ENCODE data around the gene ZNRF2.

ZNRF2 gene

DNA sequence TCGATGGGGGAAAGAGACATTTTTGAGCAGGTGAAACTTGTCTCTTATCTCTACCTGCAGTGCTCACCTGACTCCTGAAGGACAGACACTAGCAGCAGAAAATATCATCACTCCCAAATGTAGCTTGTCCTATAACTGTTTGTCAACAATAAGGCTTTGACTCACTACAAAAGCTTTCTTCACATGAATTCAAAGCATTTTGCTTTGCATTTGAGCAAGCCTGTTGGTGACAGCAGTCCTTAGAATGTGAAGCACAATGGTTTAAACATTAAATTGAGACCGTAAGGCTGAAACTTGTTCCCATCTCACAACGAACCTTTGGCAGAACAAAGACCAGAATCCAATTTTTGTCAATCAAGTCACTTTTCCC is 30.6 kb upstream of the ZNRF2 start:
- no peak for TF ChIP-seq CTCF (conservative IDR thresholded peaks at IDR 0.05)
- peak overlapping the region; percentile 94 for H3K27ac ChIP-seq

GRCh38 chr7:30254248-30254647 is 30.1 kb upstream of the ZNRF2 start:
- H3K27ac ChIP-seq, result peak overlapping the region; percentile 94
- no peak for TF ChIP-seq CTCF (conservative IDR thresholded peaks at IDR 0.05)

- no peak for TF ChIP-seq CTCF (conservative IDR thresholded peaks at IDR 0.05)
- H3K27ac ChIP-seq, result peak overlapping the region; percentile 94
Observed at GRCh38 chr7:30254717-30255063, 29.7 kb upstream of the ZNRF2 start.

- H3K27ac ChIP-seq, result peak overlapping the region; percentile 94
- TF ChIP-seq CTCF (conservative IDR thresholded peaks at IDR 0.05), result no peak
Observed at GRCh38 chr7:30255064-30255769, 29.2 kb upstream of the ZNRF2 start.

GRCh38 chr7:30256349-30256858 is 28.0 kb upstream of the ZNRF2 start:
- H3K27ac ChIP-seq, result peak overlapping the region; percentile 94
- no peak for TF ChIP-seq CTCF (conservative IDR thresholded peaks at IDR 0.05)

DNA sequence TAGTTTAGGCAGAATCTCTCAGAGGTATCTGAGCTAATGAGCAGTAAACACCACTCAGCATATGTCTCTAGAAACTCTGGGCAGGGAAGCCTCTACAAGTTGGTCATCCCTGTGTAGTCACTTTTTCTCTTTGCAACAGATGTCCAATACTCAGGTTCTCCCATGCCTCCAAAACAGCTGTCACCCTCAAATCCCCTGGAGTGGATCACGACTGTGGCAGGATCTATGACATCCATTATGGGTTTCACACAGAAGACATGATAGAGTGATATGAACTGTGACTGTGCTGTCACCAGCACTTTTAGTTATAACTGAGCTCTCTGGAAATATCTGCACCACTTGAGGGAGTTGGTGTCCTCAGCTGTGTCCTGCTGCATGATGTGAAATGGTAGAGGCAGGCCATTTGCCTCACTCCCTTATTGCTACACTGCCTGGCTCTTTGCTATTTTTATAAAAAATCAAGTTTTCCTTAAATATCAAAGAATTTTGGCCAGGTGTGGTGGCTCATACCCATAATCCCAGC is 24.1 kb upstream of the ZNRF2 start:
- H3K27ac ChIP-seq, result no peak overlapping the region
- no peak for TF ChIP-seq CTCF (conservative IDR thresholded peaks at IDR 0.05)

GRCh38 chr7:30263090-30263710 is 21.2 kb upstream of the ZNRF2 start:
- H3K27ac ChIP-seq, result no peak overlapping the region
- no peak for TF ChIP-seq CTCF (conservative IDR thresholded peaks at IDR 0.05)

Measured in VCaP (cell line).